GM19025 (cell line): ENCODE data around the gene DBNL.

Source experiments
- ATAC-seq: cut with Tn5 transposase; IDR thresholded peaks from one replicate; pipeline ENCODE4 v1.9.1; 2021; ENCODE audit warnings: mild to moderate bottlenecking, low read depth, moderate library complexity; ENCODE audit not compliant: unreplicated experiment

Gene DBNL

DNA sequence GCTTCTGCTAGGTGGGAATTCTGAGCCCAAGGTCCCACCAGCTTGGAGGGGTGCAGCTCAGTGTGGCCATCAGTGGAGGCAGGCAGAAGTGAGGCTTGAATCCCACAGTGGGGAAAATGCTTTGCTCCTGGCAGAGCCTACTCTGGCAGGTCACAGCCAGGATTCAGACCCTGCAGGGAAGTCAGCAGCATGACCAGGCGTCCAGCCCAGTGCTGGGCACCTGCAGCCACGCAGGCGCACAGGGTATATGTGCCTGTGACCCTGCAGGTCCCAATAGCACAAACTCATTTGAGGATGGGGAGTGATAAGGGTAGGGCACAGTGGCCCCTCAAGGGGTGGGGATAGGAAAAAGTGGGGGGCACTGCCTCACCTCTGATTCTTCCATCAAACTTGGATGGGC, 51.3 kb downstream of the DBNL start:
- no peak for ATAC-seq

DNA sequence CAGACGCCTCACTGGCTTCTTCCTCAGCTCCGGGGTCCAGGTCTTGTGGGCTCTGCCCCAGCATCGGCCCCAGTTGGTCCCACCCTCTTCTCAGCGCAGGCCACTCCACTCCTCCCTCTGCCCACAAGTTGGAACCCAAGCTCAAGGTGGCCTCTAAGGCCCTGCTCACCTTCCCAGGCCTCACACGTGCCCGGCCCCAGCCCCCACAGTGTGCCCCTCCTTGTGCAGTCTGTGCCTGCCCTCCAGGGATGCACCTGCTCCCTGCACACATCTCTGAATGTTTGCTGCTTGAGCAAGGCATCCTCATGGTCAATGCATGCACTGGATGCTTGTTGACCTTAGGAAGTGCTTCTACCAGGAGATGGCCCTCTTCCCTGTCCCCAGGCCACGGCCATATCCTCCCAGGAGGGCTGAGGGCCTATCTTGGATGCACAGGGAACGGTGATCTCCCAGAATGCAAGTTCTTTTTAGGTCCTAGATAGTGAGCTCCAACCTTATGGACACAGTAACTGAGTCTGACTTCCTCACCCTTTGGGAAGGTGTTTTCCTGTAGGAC, 51.9 kb downstream of the DBNL start:
- no peak for ATAC-seq

DNA sequence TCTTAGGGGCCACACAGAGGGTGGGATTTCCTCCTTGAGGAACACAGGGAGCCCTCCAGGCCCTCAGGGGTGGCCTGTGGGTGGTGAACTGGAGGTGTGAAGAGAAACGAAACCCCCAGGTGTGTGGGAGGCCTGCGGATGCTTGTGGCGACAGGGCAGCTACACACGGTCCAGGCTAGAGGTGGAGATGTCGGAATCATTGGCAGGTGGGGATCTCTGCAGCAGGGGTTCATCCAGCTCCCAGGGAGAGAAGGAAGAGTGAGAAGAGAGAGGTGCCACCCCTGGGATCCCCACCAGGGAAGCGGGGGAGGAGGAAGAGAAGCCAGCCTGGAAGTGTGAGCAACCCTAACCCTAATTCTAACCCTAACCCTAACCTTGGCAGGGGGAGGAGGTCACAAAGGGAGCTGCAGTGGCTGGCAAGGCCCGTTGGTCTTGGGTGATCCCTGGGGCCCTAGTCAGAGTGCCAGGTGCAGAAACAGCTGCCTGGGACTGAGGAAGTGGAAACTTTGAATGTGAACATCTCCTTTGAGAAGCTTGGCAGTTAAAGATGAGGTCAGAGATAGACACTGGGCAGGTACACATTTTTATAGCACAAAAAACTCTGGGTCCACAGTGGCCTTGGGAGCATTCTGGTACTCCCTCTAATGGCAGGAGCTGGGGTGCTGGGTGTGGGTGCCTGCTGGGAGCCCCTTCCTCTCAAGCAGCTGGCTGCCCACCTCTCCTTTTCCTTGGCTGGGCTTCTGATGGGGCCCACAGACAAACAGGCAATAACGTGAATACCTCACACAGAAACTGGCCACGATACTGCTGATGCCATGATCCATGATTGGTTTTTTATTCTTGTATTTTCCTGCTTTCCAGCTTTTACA, 52.8 kb downstream of the DBNL start:
- ATAC-seq = no peak

DNA sequence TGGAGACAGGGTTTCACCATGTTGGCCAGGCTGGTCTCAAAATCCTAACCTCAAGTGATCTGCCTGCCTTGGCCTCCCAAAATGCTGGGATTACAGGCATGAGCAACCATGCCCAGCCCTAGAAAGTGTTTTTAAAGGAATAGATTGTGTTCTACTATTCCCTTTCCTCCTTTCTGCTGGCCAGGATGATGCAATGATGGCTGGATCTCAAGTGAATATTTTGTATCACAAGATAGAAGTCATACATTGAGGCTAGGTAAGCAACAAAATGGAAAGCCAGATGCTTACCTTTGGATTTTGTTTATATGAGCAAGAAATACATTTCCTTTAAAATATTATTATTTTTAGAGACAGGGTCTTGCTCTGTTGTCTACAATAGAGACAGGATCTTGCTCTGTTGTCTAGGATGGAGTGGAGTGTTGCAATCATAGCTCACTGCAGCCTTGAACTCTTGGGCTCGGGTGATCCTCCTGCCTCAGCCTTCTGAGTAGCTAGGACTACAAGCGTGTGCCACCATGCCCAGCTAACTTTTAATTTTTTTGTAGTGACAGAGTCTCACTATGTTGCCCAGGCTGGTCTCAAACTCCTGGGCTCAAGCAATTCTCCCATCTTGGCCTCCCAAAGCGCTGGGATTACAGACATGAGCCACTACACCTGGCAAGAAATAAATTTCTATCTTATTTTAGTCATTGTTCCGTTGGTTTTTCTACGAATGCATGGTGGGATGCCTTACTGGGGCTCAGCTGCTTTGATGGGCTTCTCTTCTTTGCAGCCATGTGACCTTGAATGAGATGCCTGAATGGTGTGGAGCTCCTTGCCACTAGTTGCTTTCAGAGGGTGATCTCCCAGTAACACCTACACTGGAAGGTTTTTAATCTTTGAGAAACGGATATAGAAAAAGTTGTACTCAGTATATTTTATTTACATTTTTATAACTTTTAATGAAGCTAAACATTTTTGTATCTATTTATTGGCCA, 53.9 kb downstream of the DBNL start:
- ATAC-seq = no peak

DNA sequence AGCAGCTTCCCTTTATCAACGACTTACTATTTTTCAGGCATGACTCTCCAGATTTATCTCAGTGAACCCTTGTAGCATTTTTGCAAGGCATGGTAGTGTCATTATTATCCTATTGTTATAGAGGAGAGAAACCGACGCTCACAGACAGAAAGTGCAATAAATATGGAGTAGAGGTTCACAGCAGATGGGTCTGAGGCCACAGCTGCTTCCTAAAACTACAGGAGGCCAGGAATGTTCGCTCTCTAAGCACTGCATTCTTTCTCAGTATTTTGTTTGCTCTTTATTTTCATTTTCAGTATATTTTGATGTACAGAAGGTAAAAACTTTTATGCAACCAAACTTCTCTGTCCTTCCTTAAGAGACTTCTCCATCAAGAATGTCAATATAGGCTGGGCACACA, 55.2 kb downstream of the DBNL start:
- ATAC-seq = no peak

DNA sequence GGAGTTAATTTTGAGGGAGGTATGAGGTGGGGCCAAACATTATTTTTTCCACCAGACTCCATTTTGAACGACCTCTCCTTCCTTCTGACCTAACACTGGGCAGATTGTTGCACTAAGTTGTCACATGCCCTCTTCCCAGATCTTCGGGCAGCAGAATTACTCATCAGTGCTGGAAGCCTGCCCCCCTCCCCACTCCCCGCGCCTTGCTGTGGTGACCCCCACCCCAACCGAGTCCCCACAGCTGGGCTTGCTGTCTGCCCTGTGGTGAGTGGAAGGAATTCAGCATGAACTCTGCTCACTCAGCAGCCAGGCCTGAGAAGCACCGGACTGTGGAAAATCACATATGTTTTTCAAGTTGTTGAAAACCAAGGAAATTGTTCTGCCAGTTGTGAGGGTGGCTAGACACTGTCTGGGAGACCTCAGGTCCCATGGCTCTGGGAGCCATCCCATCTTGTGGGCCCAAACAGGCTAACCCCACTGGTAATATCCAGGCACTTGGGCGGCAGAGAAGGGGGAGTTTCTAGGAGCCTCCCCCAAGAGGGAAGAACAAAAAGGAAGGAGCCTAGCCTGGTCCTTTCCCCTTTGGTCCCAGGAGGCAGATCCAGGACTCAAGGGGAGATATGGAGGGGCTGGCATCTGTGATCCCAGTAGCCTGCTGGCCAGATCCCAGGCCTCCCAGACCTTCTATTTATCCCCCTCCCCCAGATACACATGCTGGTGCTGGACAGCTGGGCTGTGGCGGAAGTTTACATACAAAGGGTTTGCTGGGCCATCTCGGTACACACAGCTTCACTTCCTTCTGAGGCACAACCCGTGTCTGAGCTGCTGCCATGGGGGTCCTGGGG, 56.2 kb downstream of the DBNL start:
- no peak for ATAC-seq

DNA sequence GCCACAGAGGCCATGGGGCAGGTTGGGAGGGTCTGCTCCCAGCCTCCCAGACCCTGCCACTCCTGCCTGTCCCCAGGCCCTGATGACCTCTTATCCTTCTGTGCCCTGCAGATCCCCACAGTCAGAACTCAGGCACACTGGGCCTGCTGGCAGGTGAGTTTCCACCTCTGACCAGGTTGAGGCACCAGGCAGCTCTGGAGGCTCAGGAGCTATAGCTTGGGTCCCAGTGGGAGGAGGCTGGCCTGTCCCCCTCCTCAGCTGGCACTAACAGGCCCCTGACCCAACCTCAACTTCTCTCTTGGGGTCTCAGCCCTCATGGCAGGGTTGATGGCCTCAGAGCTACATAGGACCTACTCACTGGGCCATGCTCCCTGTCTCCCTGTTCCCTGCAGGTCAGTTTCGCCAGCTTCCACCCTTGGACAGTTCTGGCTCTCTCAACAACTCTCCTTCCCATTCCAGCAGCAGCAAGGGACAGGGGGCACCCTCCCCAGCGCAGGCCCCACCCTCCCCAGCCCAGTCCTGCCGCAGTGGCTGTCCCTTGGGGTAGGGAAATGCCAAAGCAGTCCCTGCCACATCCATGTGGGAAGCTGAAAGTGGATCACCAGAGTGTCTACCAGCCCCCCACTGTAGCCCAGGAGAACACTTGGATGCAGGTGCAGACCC, 56.9 kb downstream of the DBNL start:
- no peak for ATAC-seq

DNA sequence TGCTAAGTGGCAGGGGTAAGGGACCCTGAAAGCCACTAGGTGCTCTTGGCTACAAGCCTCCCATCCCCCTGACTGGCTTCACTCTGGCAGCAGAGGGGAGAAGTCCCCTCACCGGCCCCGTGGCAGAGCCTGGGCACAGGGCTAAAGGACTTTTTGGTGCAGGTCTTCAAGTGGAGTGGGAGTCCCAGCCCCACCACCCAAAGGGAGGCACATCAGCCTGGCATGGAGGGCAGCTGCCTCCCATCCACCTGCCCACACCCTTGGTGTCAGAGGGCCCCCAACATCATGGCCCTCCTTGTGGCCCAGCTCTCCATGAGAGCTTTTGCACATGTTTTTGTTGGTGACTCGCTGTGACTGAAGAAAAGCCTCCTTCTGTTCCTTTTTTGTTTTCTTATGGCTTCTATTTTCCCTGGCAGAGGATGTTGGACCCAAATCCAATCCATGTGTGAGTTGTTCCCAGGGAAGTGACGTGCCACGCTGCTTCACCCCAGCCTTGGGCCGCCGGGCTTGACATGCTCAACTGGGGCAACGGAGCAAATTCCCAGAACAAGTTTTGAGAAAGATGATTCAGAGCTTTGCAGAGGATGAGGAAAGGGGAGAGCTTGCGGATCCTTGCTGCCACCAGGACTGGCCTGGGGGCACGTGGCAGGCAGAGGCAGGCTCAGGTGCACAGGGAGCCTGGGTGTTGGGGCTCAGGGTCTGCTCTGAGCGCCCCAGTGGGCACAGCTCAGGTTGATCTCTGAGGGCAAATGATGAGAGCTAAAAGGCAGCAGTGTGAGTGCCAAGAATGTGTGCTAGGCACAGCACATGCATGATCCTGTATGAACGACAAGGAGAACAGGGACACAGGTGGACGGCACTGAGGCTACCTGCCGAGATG, 57.7 kb downstream of the DBNL start:
- no peak for ATAC-seq

DNA sequence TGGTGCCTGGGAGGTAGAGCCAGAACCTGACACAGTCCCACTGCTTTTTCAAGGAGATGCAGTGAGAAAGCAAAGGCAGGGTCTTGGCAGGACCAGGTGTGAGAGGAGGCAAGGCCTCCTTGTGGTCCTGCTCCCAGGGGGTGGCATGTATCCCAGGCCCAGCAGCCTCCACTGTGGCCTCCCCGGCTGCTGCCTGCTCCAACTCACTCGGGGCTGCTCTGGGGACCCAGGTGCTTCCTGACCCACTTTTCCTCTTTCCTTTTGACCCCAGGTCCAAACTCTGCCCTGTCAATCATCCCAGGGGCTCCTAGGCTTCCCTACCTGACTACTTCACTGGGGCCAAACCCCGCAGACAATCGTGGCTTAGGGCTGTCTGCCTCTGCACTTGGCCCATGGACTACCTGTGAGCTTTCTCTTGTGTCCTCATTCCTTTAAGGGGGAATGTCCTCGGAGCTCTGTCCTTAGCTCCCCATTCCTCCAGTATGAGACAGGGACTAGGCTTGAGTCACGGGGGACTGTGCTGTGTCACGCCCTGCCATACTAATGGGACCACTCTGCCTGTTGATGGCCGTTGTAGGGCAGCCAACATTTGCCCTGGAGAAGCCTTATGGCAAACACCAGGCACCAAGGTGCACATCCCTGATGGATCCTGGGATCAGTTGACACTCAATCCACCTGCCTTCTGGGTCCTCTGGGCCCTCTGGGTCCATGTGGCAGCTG, 58.5 kb downstream of the DBNL start:
- ATAC-seq = no peak

DNA sequence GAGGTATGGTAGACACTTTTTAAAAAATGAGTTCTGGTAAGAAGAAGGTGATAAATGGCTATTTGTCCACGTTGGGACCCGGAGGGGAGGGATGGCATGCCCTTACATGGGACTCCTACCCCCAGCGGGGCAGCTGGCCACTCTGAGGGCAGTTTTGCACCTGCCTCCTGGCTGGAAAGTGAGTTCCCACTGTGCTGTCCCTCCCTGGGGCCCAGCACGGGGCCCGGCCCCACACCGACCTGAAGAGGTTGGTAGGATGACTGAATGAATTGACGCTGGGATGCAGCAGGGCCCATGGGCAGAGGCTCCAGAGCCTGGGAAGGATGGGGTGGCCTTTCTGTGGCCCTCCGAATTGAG, 59.0 kb downstream of the DBNL start:
- ATAC-seq = no peak

DNA sequence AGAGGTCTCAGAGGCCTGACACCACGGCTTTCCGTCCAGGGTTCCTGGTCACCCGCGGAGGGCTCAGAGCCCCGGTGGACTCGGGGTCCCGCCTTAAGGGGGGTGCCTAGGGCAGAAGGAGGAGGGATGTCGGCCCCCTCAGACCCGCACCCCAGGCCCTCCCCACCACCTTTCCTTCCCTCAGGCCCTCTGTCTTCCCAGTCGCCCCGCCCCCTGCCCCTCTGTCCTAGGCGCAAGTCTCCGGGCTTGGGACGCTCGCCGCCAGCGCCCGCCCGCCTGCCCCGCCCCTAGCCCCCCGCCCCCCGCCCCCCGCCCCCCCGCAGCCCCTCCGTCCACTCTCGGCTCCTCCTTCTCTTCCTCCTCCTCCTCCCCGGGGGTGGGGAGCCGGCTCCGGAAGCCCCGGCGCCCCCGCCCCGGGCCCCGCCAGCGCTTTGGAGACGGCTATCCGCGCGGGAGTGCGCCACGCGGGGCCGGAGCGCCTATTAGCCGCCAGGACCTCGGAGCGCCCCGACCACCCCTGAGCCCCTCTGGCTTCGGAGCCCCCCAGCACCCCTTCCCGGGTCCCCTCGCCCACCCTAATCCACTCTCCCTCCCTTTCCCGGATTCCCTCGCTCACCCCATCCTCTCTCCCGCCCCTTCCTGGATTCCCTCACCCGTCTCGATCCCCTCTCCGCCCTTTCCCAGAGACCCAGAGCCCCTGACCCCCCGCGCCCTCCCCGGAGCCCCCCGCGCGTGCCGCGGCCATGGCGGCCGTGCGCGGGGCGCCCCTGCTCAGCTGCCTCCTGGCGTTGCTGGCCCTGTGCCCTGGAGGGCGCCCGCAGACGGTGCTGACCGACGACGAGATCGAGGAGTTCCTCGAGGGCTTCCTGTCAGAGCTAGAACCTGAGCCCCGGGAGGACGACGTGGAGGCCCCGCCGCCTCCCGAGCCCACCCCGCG, 59.7 kb downstream of the DBNL start, which contains the start of gene AEBP1:
TSS of gene AEBP1 (plus strand) at position 423 of the 937 bp plus-strand sequence. CDS start at position 744, 321 bp downstream.
- no peak for ATAC-seq

DNA sequence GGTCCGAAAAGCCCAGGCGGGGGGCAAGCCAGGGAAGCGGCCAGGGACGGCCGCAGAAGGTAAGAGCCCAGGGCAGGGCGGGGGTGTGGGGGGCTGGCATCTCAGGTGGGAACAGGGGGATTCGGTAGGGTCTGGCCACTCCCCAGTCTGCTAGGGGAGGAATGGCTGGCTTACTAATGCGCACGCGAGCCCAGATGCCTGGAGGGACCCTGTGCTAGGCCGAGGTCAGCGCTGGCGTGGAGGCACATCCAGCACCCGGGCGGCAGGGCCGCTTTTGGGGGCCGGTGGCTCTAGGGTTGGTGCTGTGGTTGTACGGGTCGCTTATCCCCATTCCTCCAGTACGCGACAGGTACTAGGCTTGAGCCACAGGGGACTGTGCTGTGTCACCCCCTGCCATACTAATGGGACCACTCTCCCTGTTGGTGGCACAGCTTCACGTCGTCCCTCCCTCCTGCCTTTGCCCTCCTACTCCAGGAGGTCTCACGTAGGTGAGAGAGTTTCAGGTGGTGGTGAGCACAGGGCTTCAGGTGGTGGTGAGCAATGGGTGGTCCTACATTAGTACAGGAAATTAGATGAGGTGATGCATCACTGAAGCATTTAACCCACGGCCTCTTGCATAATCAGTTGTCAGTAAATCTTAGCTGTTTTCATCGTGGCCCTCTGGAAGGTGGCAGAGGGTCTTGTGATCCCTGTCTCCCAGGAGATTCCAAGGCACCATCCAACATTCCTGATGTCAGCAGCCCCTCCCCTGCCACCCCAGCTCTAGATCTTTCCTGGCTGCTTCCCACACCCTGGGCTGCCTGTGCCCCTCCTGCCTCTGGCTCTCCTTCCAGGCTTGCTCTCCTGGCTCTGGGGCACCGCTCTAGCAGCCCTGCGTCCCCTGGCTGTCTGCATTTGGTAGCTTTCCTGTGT, 60.6 kb downstream of the DBNL start:
- ATAC-seq = no peak

DNA sequence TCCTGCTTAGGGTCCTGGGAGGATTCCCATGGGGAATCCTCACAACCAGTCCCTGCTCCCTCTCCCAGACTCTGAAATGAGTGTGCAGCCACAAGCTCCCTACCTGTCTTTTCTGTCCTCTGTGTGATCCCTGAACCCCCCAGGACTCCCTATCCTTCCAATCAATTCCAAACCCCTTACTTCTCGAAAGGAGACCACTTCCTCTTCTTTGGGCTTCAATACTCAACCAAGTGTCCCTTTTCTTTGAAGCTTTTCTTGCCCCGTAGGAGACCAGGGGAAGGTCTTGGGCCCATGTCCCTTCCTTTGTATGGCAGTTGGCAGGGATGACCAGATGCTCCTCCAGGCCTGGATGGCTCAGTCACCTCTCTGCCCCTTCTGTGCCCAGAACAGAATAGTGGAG, 61.3 kb downstream of the DBNL start:
- ATAC-seq = no peak

DNA sequence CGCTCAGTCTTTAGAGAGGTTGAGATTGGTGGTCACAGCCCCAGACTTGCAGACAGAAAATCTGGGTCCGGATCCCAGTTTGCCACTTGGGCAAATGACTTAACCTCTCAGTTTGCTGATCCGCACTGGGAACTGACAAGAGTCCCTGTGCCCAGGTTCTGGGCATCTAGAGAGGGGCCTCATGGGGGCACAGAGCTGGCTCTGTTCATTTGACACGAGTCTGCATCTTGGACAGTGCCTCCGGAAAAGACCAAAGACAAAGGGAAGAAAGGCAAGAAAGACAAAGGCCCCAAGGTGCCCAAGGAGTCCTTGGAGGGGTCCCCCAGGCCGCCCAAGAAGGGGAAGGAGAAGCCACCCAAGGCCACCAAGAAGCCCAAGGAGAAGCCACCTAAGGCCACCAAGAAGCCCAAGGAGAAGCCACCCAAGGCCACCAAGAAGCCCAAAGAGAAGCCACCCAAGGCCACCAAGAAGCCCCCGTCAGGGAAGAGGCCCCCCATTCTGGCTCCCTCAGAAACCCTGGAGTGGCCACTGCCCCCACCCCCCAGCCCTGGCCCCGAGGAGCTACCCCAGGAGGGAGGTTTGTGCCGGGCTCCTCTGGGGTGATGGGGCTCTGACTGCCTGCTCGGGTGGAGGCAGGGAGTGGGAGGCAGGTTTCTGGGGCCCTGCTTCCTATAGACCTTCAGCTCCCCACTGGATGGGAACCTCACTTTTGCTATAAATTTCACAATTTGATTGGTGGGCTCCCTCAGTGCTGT, 62.0 kb downstream of the DBNL start:
- no peak for ATAC-seq
